ENCODE results near the gene UBAP1L.

The UBAP1L gene

GRCh38 chr15:65091946-65092770 lies 22.8 kb downstream of the UBAP1L start:
- no peak overlapping the region for H4K8ac ChIP-seq (ENCODE audit: low read length)
- peaks cover 31% of the 10 kb centered on the region for H3K4me1 ChIP-seq (ENCODE audit: control insufficient read depth, insufficient read depth, low read depth, low read length)
- DNase-seq: no peak
- no peaks in the 10 kb centered on the region for H3K9me3 ChIP-seq (ENCODE audit: control insufficient read depth, low read length)
- no peak overlapping the region for H2AFZ ChIP-seq (ENCODE audit: low read depth, low read length)
- no peak overlapping the region for H3K14ac ChIP-seq (ENCODE audit: low read length in 2 of 2)
- H2AK5ac ChIP-seq (ENCODE audit: low read length, severe bottlenecking): no peak overlapping the region
- H3K27ac ChIP-seq (ENCODE audit: low read length, poor library complexity, severe bottlenecking): no peak overlapping the region
- H4K91ac ChIP-seq (ENCODE audit: low read length): no peak overlapping the region
- H2BK12ac ChIP-seq (ENCODE audit: low read length in 2 of 2): no peak overlapping the region
- no peak overlapping the region for H3K18ac ChIP-seq (ENCODE audit: low read depth in 1 of 2, low read length in 2 of 2)
- peaks cover 7 to 8% of the 10 kb centered on the region in 2 experiments for H3K27me3 ChIP-seq (ENCODE audit: control insufficient read depth in 1 of 2, insufficient read depth in 1 of 2, low read length in 2 of 2)
- H3K4me3 ChIP-seq (ENCODE audit: insufficient read depth in 1 of 2, low read depth in 1 of 2, low read length in 2 of 2): no peak overlapping the region
- H3K23ac ChIP-seq (ENCODE audit: low read length in 2 of 2): no peak overlapping the region
- H3K9ac ChIP-seq (ENCODE audit: low read length): no peak overlapping the region
- 91% methylated on average over 12 of the region's 12 CpGs for WGBS
- no peak overlapping the region for H2BK15ac ChIP-seq (ENCODE audit: low read depth, poor library complexity, severe bottlenecking)
- no peak overlapping the region for H3K4ac ChIP-seq (ENCODE audit: low read depth in 1 of 2, low read length in 2 of 2)
- no peak overlapping the region for H2BK120ac ChIP-seq (ENCODE audit: low read depth, low read length)
- H3K4me2 ChIP-seq (ENCODE audit: low read length, poor library complexity, severe bottlenecking): no peak overlapping the region
- peaks cover 9 to 24% of the 10 kb centered on the region in 2 experiments for H3K36me3 ChIP-seq (ENCODE audit: control insufficient read depth in 1 of 2, insufficient read depth in 2 of 2, low read depth in 1 of 2, low read length in 2 of 2)
- no peak overlapping the region for H2BK5ac ChIP-seq (ENCODE audit: low read depth, low read length, poor library complexity, severe bottlenecking)
- no peaks in the 10 kb centered on the region for H3K79me1 ChIP-seq (replicated peaks; ENCODE audit: low read length, poor library complexity, severe bottlenecking)

DNA sequence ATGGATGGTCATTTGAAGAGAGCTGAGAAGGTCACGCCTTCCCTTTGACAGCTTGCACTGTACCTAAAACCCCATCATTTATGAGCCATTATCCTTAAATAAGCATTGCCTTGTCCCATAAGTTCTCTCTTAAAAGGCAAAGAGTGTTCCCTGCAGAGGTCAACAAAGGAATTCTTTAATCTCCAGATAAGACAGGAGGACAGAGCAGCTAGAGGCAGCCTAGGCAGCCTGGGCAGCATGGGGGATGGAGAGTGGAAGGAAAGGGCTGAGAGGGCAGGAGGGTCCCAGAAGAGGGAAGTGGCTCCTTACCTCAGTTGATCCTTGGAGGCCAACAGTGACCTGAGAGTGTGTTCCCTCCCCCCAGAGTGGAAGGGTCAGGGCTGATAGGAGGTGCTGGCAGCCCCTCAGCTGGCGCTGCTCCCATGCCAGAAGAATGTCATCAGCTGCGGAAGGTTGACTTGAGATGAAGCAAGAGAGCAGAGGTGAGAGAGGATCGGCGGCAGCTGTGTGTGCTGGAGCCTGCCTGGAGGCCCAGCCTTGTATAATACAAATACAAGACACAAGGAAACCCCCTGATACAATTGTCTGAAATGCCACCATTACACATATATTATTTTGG lies 25.7 kb downstream of the UBAP1L start:
- H4K91ac ChIP-seq (ENCODE audit: low read length): no peak overlapping the region
- H2BK12ac ChIP-seq (ENCODE audit: low read length in 2 of 2): peak overlapping the region in 1 of 2 experiments; percentile 33
- peaks cover 30 to 34% of the 10 kb centered on the region in 2 experiments for H3K27me3 ChIP-seq (ENCODE audit: control insufficient read depth in 1 of 2, insufficient read depth in 1 of 2, low read length in 2 of 2)
- no peaks in the 10 kb centered on the region for H3K9me3 ChIP-seq (ENCODE audit: control insufficient read depth, low read length)
- peaks cover 16% of the 10 kb centered on the region for H3K4me1 ChIP-seq (ENCODE audit: control insufficient read depth, insufficient read depth, low read depth, low read length)
- no peak overlapping the region for H3K4me2 ChIP-seq (ENCODE audit: low read length, poor library complexity, severe bottlenecking)
- no peak overlapping the region for H3K9ac ChIP-seq (ENCODE audit: low read length)
- 95% methylated on average over 3 of the region's 5 CpGs for WGBS
- no peak overlapping the region for H3K18ac ChIP-seq (ENCODE audit: low read depth in 1 of 2, low read length in 2 of 2)
- no peak overlapping the region for H2AK5ac ChIP-seq (ENCODE audit: low read length, severe bottlenecking)
- H2BK120ac ChIP-seq (ENCODE audit: low read depth, low read length): no peak overlapping the region
- H3K4me3 ChIP-seq (ENCODE audit: insufficient read depth in 1 of 2, low read depth in 1 of 2, low read length in 2 of 2): no peak overlapping the region
- no peak overlapping the region for H3K27ac ChIP-seq (ENCODE audit: low read length, poor library complexity, severe bottlenecking)
- H3K36me3 ChIP-seq (ENCODE audit: control insufficient read depth in 1 of 2, insufficient read depth in 2 of 2, low read depth in 1 of 2, low read length in 2 of 2): peaks cover 0 to 17% of the 10 kb centered on the region in 2 experiments
- no peak overlapping the region for H3K4ac ChIP-seq (ENCODE audit: low read depth in 1 of 2, low read length in 2 of 2)
- no peak overlapping the region for H4K8ac ChIP-seq (ENCODE audit: low read length)
- no peak overlapping the region for H3K14ac ChIP-seq (ENCODE audit: low read length in 2 of 2)
- H2AFZ ChIP-seq (ENCODE audit: low read depth, low read length): no peak overlapping the region
- no peak overlapping the region for H2BK5ac ChIP-seq (ENCODE audit: low read depth, low read length, poor library complexity, severe bottlenecking)
- no peak for DNase-seq
- no peaks in the 10 kb centered on the region for H3K79me1 ChIP-seq (replicated peaks; ENCODE audit: low read length, poor library complexity, severe bottlenecking)
- no peak overlapping the region for H3K23ac ChIP-seq (ENCODE audit: low read length in 2 of 2)
- no peak overlapping the region for H2BK15ac ChIP-seq (ENCODE audit: low read depth, poor library complexity, severe bottlenecking)

DNA sequence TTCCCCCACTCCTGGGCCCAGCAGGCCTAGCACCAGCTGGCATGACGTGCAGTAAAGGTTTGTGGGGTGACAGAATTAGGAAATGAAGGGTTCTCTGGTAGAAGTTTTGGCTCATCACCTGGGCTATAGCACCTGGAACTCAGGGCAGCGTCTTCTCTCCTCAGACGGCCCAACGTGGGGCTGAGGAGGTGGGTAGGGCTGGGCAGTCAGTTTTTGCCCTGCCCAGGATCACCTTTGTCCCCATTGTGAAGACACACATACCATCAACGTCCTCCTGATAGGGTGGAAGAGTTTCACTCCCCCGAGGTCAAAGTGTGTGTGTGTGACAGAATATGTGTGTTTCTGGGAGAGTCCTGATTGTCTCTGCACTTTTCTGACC lies 26.4 kb downstream of the UBAP1L start:
- H3K18ac ChIP-seq (ENCODE audit: low read depth in 1 of 2, low read length in 2 of 2): no peak overlapping the region

GRCh38 chr15:65087873-65088642 lies 26.9 kb downstream of the UBAP1L start:
- no peak overlapping the region for H3K4ac ChIP-seq (ENCODE audit: low read depth in 1 of 2, low read length in 2 of 2)
- no peak overlapping the region for H2BK15ac ChIP-seq (ENCODE audit: low read depth, poor library complexity, severe bottlenecking)
- no peak overlapping the region for H3K27ac ChIP-seq (ENCODE audit: low read length, poor library complexity, severe bottlenecking)
- no peak overlapping the region for H3K9ac ChIP-seq (ENCODE audit: low read length)
- H4K8ac ChIP-seq (ENCODE audit: low read length): no peak overlapping the region
- H3K4me3 ChIP-seq (ENCODE audit: insufficient read depth in 1 of 2, low read depth in 1 of 2, low read length in 2 of 2): no peak overlapping the region
- no peak overlapping the region for H3K23ac ChIP-seq (ENCODE audit: low read length in 2 of 2)
- DNase-seq: no peak
- WGBS: 94% methylated on average over 13 of the region's 13 CpGs
- H4K91ac ChIP-seq (ENCODE audit: low read length): peak overlapping the region; percentile 35
- H2BK5ac ChIP-seq (ENCODE audit: low read depth, low read length, poor library complexity, severe bottlenecking): no peak overlapping the region
- H2AFZ ChIP-seq (ENCODE audit: low read depth, low read length): no peak overlapping the region
- H3K27me3 ChIP-seq (ENCODE audit: control insufficient read depth in 1 of 2, insufficient read depth in 1 of 2, low read length in 2 of 2): peaks cover 40 to 47% of the 10 kb centered on the region in 2 experiments
- H3K14ac ChIP-seq (ENCODE audit: low read length in 2 of 2): no peak overlapping the region
- peaks cover 0 to 6% of the 10 kb centered on the region in 2 experiments for H3K36me3 ChIP-seq (ENCODE audit: control insufficient read depth in 1 of 2, insufficient read depth in 2 of 2, low read depth in 1 of 2, low read length in 2 of 2)
- no peaks in the 10 kb centered on the region for H3K9me3 ChIP-seq (ENCODE audit: control insufficient read depth, low read length)
- H3K79me1 ChIP-seq (replicated peaks; ENCODE audit: low read length, poor library complexity, severe bottlenecking): no peaks in the 10 kb centered on the region
- peaks cover 17% of the 10 kb centered on the region for H3K4me1 ChIP-seq (ENCODE audit: control insufficient read depth, insufficient read depth, low read depth, low read length)
- no peak overlapping the region for H2BK12ac ChIP-seq (ENCODE audit: low read length in 2 of 2)
- H2AK5ac ChIP-seq (ENCODE audit: low read length, severe bottlenecking): no peak overlapping the region
- H3K4me2 ChIP-seq (ENCODE audit: low read length, poor library complexity, severe bottlenecking): no peak overlapping the region
- H2BK120ac ChIP-seq (ENCODE audit: low read depth, low read length): no peak overlapping the region
- H3K18ac ChIP-seq (ENCODE audit: low read depth in 1 of 2, low read length in 2 of 2): no peak overlapping the region

More for the DNA sequence above, 26.4 kb downstream of the UBAP1L start:
- Histone ChIP-seq H3K9ac (ENCODE audit: low read length) (no peak overlapping the region), H4K91ac (ENCODE audit: low read length) (peak overlapping the region; percentile 35), H3K27ac (ENCODE audit: low read length, poor library complexity, severe bottlenecking) (no peak overlapping the region), H2AFZ (ENCODE audit: low read depth, low read length) (no peak overlapping the region), H3K4me1 (ENCODE audit: control insufficient read depth, insufficient read depth, low read depth, low read length) (peaks cover 15% of the 10 kb centered on the region), H3K9me3 (ENCODE audit: control insufficient read depth, low read length) (no peaks in the 10 kb centered on the region), H3K4me3 (ENCODE audit: insufficient read depth in 1 of 2, low read depth in 1 of 2, low read length in 2 of 2) (no peak overlapping the region), H2BK15ac (ENCODE audit: low read depth, poor library complexity, severe bottlenecking) (no peak overlapping the region), H3K4ac (ENCODE audit: low read depth in 1 of 2, low read length in 2 of 2) (no peak overlapping the region), H3K23ac (ENCODE audit: low read length in 2 of 2) (no peak overlapping the region), H3K36me3 (ENCODE audit: control insufficient read depth in 1 of 2, insufficient read depth in 2 of 2, low read depth in 1 of 2, low read length in 2 of 2) (peaks cover 0 to 12% of the 10 kb centered on the region in 2 experiments), H3K4me2 (ENCODE audit: low read length, poor library complexity, severe bottlenecking) (no peak overlapping the region), H2BK5ac (ENCODE audit: low read depth, low read length, poor library complexity, severe bottlenecking) (no peak overlapping the region), H3K79me1 (replicated peaks; ENCODE audit: low read length, poor library complexity, severe bottlenecking) (no peaks in the 10 kb centered on the region), H2BK12ac (ENCODE audit: low read length in 2 of 2) (no peak overlapping the region), H3K14ac (ENCODE audit: low read length in 2 of 2) (no peak overlapping the region), H2BK120ac (ENCODE audit: low read depth, low read length) (no peak overlapping the region), H2AK5ac (ENCODE audit: low read length, severe bottlenecking) (no peak overlapping the region), H3K27me3 (ENCODE audit: control insufficient read depth in 1 of 2, insufficient read depth in 1 of 2, low read length in 2 of 2) (peaks cover 34 to 41% of the 10 kb centered on the region in 2 experiments), H4K8ac (ENCODE audit: low read length) (no peak overlapping the region)
- WGBS: 96% methylated on average over 5 of the region's 6 CpGs
- DNase-seq: no peak
